ENCODE data around the gene HOXA5. TPM values are rescaled to one million over a fixed set of nuclear protein-coding genes. Genes with fewer than 3 reads are reported as not detected.

HOXA5 gene
- total RNA-seq, 1 experiment from 2014 or later: not detected

- peaks cover 96% of the 10 kb centered on the region for H3K27me3 ChIP-seq (ENCODE audit: insufficient read depth, low read length)
- H4K8ac ChIP-seq (replicated peaks; ENCODE audit: insufficient read length, low read depth, low read length): no peak overlapping the region
- no peaks in the 10 kb centered on the region for H3K4me1 ChIP-seq (ENCODE audit: insufficient read depth, low read length)
- peaks cover 100% of the 10 kb centered on the region for H3K27me3 Mint-ChIP-seq (ENCODE audit: low read depth)
- no peak overlapping the region for H3K56ac ChIP-seq (ENCODE audit: insufficient read length, low read depth, low read length)
- peaks cover 5 to 24% of the 10 kb centered on the region in 2 experiments for H3K4me1 Mint-ChIP-seq
- H2BK15ac ChIP-seq (ENCODE audit: low read depth, low read length): no peak overlapping the region
- no CpG with 5 or more reads among the region's 31 CpGs for WGBS (ENCODE audit: extremely low coverage, insufficient read length, low lambda C conversion rate)
- no peaks in the 10 kb centered on the region for H4K20me1 ChIP-seq (ENCODE audit: control insufficient read depth, insufficient read depth, insufficient read length)
- peaks cover 19 to 28% of the 10 kb centered on the region in 2 experiments for H3K9me3 Mint-ChIP-seq
- no peak overlapping the region for H2BK20ac ChIP-seq (ENCODE audit: low read depth, low read length, poor library complexity, severe bottlenecking)
- peaks cover 14% of the 10 kb centered on the region for H3K23me2 ChIP-seq (ENCODE audit: insufficient read length, low read depth, low read length, poor library complexity, severe bottlenecking)
- H3K36me3 Mint-ChIP-seq (ENCODE audit: insufficient read depth in 1 of 3, low read depth in 3 of 3): no peaks in the 10 kb centered on the region; a peak in 3 of 7 replicates
- no peak overlapping the region for H3K9ac ChIP-seq (ENCODE audit: extremely low read depth, insufficient read length, low read length)
- no peak for TF ChIP-seq CTCF (conservative IDR thresholded peaks at IDR 0.05)
- no peaks in the 10 kb centered on the region for H3K79me2 ChIP-seq (ENCODE audit: insufficient read depth, low read length)
- no peak overlapping the region for H3K23ac ChIP-seq (ENCODE audit: insufficient read length, low read depth, low read length)
- no peak overlapping the region for H3K27ac ChIP-seq (ENCODE audit: insufficient read length, low read depth, low read length)
- H3K14ac ChIP-seq (ENCODE audit: insufficient read depth, low read length): no peak overlapping the region
- H3K79me1 ChIP-seq (ENCODE audit: insufficient read depth, low read depth, low read length, poor library complexity, severe bottlenecking): no peaks in the 10 kb centered on the region
- H2AFZ ChIP-seq (ENCODE audit: low read length): no peak overlapping the region
- DNase-seq: no peak
- no peak overlapping the region for H3K4ac ChIP-seq (ENCODE audit: low read depth, low read length)
- no peak overlapping the region for H3K4me3 Mint-ChIP-seq
- no peak overlapping the region for H2BK5ac ChIP-seq (ENCODE audit: insufficient read length, low read length)
- H2BK120ac ChIP-seq (ENCODE audit: low read depth, low read length, poor library complexity, severe bottlenecking): no peak overlapping the region
- H3K4me2 ChIP-seq (ENCODE audit: insufficient read depth, insufficient read length, low read length): no peak overlapping the region
- no peak overlapping the region for H3K18ac ChIP-seq (ENCODE audit: insufficient read length, low read depth, low read length)
- H2BK12ac ChIP-seq (ENCODE audit: insufficient read length, low read depth, low read length): no peak overlapping the region
- H3K9me3 ChIP-seq (ENCODE audit: control insufficient read depth, low read depth, low read length): no peaks in the 10 kb centered on the region
- H3K27ac Mint-ChIP-seq: no peak overlapping the region
- no peak overlapping the region for H2AK5ac ChIP-seq (ENCODE audit: insufficient read length, low read length)
- no peak overlapping the region for H4K91ac ChIP-seq (ENCODE audit: insufficient read length, low read depth, low read length)
- no peak overlapping the region for H3T11ph ChIP-seq (ENCODE audit: low read length)
- H4K5ac ChIP-seq (ENCODE audit: insufficient read length, low read depth, low read length): no peak overlapping the region
These were observed 1.3 kb upstream of the HOXA5 start for GRCh38 chr7:27144781-27145164.

All from H9 (cell line).